ENCODE measurements around the gene MAD1L1. TPM values are rescaled to one million over a fixed set of nuclear protein-coding genes. Genes with fewer than 3 reads are reported as not detected.

Gene MAD1L1
- total and polyA plus RNA-seq, 2 of the 4 experiments (the other 2 are of a cell fraction): 29.0 to 40.9 TPM

DNA sequence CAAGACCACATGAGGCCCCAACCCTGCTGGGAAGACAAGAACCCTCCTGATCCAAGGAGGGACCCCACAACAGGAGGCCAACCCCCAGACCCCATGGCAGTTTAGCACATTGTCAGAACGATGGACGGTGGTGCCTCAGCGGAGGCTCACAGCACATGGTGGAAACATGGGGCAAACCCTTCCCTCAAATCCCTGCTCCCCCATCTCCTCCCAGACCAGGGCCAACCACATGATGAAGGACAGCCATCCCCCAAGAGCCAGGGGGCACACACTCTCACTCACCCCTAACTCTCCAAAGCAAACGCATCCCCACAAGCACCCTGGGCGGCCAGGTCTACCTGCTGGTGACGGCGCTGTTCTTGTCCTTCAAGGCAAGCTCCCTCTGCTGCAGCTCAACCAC is 83.9 kb downstream of the MAD1L1 start:
- CTCF ChIA-PET: no interaction called here
- WGBS, 2 experiments (ENCODE audit: extremely low coverage in 2 of 2, insufficient read length in 1 of 2): 100% methylated on average over 4 of the region's 7 CpGs; no CpG with 5 or more reads in 1 of the 2 experiments

More for the DNA sequence above, 83.9 kb downstream of the MAD1L1 start:
- no peak overlapping the region for H4K91ac ChIP-seq (ENCODE audit: insufficient read depth, low read depth, low read length)
- no peak overlapping the region for H2AFZ ChIP-seq (replicated peaks; ENCODE audit: low read length, poor library complexity)
- H2AK5ac ChIP-seq (ENCODE audit: low read depth, low read length): no peak overlapping the region
- no peak overlapping the region for H3K56ac ChIP-seq (ENCODE audit: extremely low read depth, insufficient read depth, low read length)
- H2BK120ac ChIP-seq (ENCODE audit: low read depth, low read length): no peak overlapping the region
- in situ Hi-C loops (cut with MboI; ENCODE audit: low sequenced_read_pairs) (no loop called here), dilution Hi-C loops (cut with HindIII; ENCODE audit: low sequenced_read_pairs, unreplicated experiment) (no loop called here), intact Hi-C loops (cut with micrococcal nuclease) (no loop called here)
- H3K4me1 ChIP-seq (ENCODE audit: control insufficient read depth, insufficient read depth, low read length): no peaks in the 10 kb centered on the region; the same call in 1 of the 2 replicates
- BruUV-seq (replicated peaks): no TSS peak
- peaks cover 6 to 15% of the 10 kb centered on the region in 2 experiments; a peak in 3 of 4 replicates for H3K79me1 ChIP-seq (ENCODE audit: low read depth in 1 of 2, low read length in 2 of 2)
- H4K20me1 ChIP-seq (ENCODE audit: insufficient read depth, low read length): peaks cover 21% of the 10 kb centered on the region
- H3K9me3 ChIP-seq (ENCODE audit: control insufficient read depth, insufficient read depth, low read length): no peaks in the 10 kb centered on the region
- TF ChIP-seq MXI1 (IDR thresholded peaks at IDR 0.05; ENCODE audit: borderline replicate concordance, low read depth, low read length) (no peak), MAZ (IDR thresholded peaks at IDR 0.05; ENCODE audit: borderline replicate concordance, low read depth, low read length) (no peak), RFX5 (IDR thresholded peaks at IDR 0.05; ENCODE audit: low read depth, low read length) (no peak), NFE2L2 (IDR thresholded peaks at IDR 0.05; ENCODE audit: low read depth, low read length) (no peak), CEBPB (IDR thresholded peaks at IDR 0.05; ENCODE audit: low read depth, low read length) (no peak), BHLHE40 (IDR thresholded peaks at IDR 0.05; ENCODE audit: low read depth, low read length) (no peak), SMC3 (IDR thresholded peaks at IDR 0.05; ENCODE audit: low read depth, low read length) (no peak), RAD21 (IDR thresholded peaks at IDR 0.05; ENCODE audit: low read length) (no peak)
- TF ChIP-seq, protein P1, sequence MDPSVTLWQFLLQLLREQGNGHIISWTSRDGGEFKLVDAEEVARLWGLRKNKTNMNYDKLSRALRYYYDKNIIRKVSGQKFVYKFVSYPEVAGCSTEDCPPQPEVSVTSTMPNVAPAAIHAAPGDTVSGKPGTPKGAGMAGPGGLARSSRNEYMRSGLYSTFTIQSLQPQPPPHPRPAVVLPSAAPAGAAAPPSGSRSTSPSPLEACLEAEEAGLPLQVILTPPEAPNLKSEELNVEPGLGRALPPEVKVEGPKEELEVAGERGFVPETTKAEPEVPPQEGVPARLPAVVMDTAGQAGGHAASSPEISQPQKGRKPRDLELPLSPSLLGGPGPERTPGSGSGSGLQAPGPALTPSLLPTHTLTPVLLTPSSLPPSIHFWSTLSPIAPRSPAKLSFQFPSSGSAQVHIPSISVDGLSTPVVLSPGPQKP (IDR thresholded peaks at IDR 0.05; ENCODE audit: borderline replicate concordance, low read depth, low read length): no peak
- TF ChIP-seq, protein P2, sequence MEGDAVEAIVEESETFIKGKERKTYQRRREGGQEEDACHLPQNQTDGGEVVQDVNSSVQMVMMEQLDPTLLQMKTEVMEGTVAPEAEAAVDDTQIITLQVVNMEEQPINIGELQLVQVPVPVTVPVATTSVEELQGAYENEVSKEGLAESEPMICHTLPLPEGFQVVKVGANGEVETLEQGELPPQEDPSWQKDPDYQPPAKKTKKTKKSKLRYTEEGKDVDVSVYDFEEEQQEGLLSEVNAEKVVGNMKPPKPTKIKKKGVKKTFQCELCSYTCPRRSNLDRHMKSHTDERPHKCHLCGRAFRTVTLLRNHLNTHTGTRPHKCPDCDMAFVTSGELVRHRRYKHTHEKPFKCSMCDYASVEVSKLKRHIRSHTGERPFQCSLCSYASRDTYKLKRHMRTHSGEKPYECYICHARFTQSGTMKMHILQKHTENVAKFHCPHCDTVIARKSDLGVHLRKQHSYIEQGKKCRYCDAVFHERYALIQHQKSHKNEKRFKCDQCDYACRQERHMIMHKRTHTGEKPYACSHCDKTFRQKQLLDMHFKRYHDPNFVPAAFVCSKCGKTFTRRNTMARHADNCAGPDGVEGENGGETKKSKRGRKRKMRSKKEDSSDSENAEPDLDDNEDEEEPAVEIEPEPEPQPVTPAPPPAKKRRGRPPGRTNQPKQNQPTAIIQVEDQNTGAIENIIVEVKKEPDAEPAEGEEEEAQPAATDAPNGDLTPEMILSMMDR (conservative IDR thresholded peaks at IDR 0.05; ENCODE audit: low read depth, low read length): no peak
- TF ChIP-seq, protein P3, sequence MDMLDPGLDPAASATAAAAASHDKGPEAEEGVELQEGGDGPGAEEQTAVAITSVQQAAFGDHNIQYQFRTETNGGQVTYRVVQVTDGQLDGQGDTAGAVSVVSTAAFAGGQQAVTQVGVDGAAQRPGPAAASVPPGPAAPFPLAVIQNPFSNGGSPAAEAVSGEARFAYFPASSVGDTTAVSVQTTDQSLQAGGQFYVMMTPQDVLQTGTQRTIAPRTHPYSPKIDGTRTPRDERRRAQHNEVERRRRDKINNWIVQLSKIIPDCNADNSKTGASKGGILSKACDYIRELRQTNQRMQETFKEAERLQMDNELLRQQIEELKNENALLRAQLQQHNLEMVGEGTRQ (IDR thresholded peaks at IDR 0.05; ENCODE audit: low read depth, low read length): no peak
- H2BK5ac ChIP-seq (ENCODE audit: low read depth, low read length, poor library complexity, severe bottlenecking): no peak overlapping the region
- H3K18ac ChIP-seq (ENCODE audit: low read depth, low read length): no peak overlapping the region
- no peak overlapping the region for H2BK15ac ChIP-seq (ENCODE audit: low read depth, low read length)
- no peak overlapping the region for H3K23ac ChIP-seq (ENCODE audit: low read depth, low read length)
- no peak overlapping the region for H3K9ac ChIP-seq (ENCODE audit: low read depth, low read length)
- H3K27me3 ChIP-seq (ENCODE audit: control insufficient read depth, insufficient read depth, low read length): no peaks in the 10 kb centered on the region; the same call in 1 of the 2 replicates
- no peak overlapping the region for H3K27ac ChIP-seq (ENCODE audit: insufficient read depth, low read length)
- H2BK20ac ChIP-seq (ENCODE audit: low read depth, low read length): no peak overlapping the region
- POLR2A ChIA-PET (ENCODE audit: unreplicated experiment): no interaction called here
- ATAC-seq (ENCODE audit: low read depth) (no peak), DNase-seq (no peak)
- no peak overlapping the region for H3K4me2 ChIP-seq (ENCODE audit: low read depth, low read length)
- H3K9me1 ChIP-seq (ENCODE audit: insufficient read depth, low read length): 0 out of 2 replicates have a peak, but pooled peaks cover 6% of the 10 kb centered on the region
- no peak overlapping the region for H4K8ac ChIP-seq (ENCODE audit: low read depth in 2 of 2, low read length in 2 of 2)
- no peak overlapping the region for H3K14ac ChIP-seq (replicated peaks; ENCODE audit: low read depth, low read length)
- no peak overlapping the region for H3K4me3 ChIP-seq (ENCODE audit: insufficient read depth, low read depth, low read length)
- H3K4ac ChIP-seq (ENCODE audit: low read depth, low read length): no peak overlapping the region
- H2AK9ac ChIP-seq (replicated peaks; ENCODE audit: low read depth, low read length, poor library complexity): no peak overlapping the region
- peaks cover 16% of the 10 kb centered on the region; the same call in 1 of the 2 replicates for H3K36me3 ChIP-seq (ENCODE audit: control insufficient read depth, insufficient read depth, low read length)
- H4K5ac ChIP-seq (ENCODE audit: low read depth, low read length): no peak overlapping the region
